ENCODE measurements around the gene BRIX1.
A peak's percentile ranks its signal among the peaks of the same experiment; 100 is the strongest.

Gene BRIX1

DNA sequence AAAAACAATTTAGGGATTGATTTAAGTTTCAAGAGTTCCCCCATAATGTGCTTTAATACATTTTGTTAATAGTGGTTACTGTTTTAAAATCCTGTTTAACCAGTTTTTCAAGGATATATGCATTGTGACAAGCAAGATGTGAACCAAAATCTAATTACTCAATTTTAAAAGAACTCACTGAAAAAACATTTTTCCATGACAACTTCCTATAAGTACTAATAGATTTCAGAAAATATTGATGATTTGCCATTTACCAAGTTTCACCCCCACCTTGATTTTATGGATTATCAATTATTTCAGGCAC is 8.9 kb downstream of the BRIX1 start:
- H3K27me3 ChIP-seq (ENCODE audit: insufficient read depth, low read depth, severe bottlenecking) = no peaks in the 10 kb centered on the region
- H3K36me3 ChIP-seq = peaks cover 79% of the 10 kb centered on the region
- no peaks in the 10 kb centered on the region for H3K9me3 ChIP-seq (ENCODE audit: severe bottlenecking)
- no peak overlapping the region for H3K4me3 ChIP-seq (ENCODE audit: low read depth, low read length)
- TF ChIP-seq, protein P1, sequence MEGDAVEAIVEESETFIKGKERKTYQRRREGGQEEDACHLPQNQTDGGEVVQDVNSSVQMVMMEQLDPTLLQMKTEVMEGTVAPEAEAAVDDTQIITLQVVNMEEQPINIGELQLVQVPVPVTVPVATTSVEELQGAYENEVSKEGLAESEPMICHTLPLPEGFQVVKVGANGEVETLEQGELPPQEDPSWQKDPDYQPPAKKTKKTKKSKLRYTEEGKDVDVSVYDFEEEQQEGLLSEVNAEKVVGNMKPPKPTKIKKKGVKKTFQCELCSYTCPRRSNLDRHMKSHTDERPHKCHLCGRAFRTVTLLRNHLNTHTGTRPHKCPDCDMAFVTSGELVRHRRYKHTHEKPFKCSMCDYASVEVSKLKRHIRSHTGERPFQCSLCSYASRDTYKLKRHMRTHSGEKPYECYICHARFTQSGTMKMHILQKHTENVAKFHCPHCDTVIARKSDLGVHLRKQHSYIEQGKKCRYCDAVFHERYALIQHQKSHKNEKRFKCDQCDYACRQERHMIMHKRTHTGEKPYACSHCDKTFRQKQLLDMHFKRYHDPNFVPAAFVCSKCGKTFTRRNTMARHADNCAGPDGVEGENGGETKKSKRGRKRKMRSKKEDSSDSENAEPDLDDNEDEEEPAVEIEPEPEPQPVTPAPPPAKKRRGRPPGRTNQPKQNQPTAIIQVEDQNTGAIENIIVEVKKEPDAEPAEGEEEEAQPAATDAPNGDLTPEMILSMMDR (IDR thresholded peaks at IDR 0.05; ENCODE audit: low read depth, low read length) = no peak
- no peak for DNase-seq
- H3K27ac ChIP-seq = no peak overlapping the region

DNA sequence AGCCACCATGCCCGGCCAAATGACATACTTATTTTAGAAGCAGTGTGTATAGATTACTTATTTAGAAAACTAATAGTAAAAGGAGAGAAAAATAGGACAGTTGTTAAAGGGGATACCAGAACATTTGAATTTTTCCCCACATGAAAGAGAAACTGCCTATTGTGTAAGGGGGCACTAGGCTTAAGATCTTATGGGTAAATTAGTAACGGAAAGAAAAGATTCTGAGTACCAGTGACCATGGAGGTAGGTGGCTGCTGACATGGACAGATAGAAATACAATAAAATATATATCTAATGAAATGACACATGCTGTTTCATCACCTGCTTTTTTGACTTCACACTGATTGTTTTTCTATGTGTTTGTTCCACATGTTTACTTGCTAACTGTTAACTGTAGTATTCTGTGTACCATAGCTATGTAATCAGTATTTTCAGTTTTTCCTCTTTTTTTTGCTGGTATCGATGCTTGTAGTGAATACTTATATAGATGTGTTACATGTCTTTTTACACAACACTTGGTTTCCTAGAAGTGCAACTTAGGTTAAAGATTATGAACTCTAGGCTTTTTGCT is 10.9 kb downstream of the BRIX1 start:
- Histone ChIP-seq H3K27ac (no peak overlapping the region), H3K36me3 (peaks cover 60% of the 10 kb centered on the region), H3K9me3 (ENCODE audit: severe bottlenecking) (no peaks in the 10 kb centered on the region), H3K27me3 (ENCODE audit: insufficient read depth, low read depth, severe bottlenecking) (no peaks in the 10 kb centered on the region), H3K4me3 (ENCODE audit: low read depth, low read length) (no peak overlapping the region)
- DNase-seq = no peak
- TF ChIP-seq, protein P1 (IDR thresholded peaks at IDR 0.05; ENCODE audit: low read depth, low read length) = no peak

DNA sequence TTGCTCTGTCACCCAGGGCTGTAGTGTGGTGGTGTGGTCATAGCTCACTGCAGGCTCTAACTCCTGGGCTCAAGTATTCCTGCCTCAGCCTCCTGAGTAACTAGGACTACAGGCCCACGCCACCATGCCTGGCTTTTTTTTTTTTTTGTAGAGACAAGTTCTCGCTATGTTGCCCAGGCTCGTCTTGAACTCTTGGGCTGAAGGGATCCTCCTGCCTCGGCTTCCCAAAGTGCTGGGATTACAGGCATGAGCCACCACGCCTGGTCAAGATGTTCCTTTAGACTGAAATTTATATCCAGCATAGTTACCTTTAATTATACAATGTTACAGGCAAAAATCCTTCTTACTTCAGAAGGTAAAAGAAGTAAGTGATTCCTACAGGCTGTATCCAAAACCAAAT is 12.3 kb downstream of the BRIX1 start:
- Histone ChIP-seq H3K27ac (no peak overlapping the region), H3K4me3 (ENCODE audit: low read depth, low read length) (no peak overlapping the region), H3K36me3 (peaks cover 55% of the 10 kb centered on the region), H3K9me3 (ENCODE audit: severe bottlenecking) (no peaks in the 10 kb centered on the region), H3K27me3 (ENCODE audit: insufficient read depth, low read depth, severe bottlenecking) (no peaks in the 10 kb centered on the region)
- no peak for DNase-seq
- TF ChIP-seq, protein P1 (IDR thresholded peaks at IDR 0.05; ENCODE audit: low read depth, low read length) = no peak

DNA sequence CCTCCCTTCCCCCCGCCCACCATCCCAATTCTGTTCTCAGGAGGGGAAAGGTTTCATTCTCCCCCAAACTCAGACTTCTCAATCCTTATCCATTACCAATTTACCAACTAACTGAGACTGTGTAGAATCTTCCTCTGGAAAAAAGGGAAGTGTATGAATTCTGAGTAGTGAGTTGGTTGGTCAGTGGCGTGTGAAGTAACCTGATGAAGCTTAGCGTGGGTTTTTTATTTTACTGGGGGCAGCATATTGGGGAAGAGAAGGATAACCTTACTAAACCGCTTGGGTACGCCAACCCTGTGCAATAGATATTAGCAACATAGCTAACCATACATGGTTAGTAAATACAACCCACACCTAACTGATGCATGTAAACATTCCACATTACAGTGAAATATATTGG is 12.8 kb downstream of the BRIX1 start:
- H3K9me3 ChIP-seq (ENCODE audit: severe bottlenecking) = no peaks in the 10 kb centered on the region
- H3K27ac ChIP-seq = peak overlapping the region; percentile 60
- DNase-seq = no peak
- no peaks in the 10 kb centered on the region for H3K27me3 ChIP-seq (ENCODE audit: insufficient read depth, low read depth, severe bottlenecking)
- H3K4me3 ChIP-seq (ENCODE audit: low read depth, low read length) = no peak overlapping the region
- H3K36me3 ChIP-seq = peaks cover 52% of the 10 kb centered on the region
- TF ChIP-seq, protein P1 (IDR thresholded peaks at IDR 0.05; ENCODE audit: low read depth, low read length) = no peak

DNA sequence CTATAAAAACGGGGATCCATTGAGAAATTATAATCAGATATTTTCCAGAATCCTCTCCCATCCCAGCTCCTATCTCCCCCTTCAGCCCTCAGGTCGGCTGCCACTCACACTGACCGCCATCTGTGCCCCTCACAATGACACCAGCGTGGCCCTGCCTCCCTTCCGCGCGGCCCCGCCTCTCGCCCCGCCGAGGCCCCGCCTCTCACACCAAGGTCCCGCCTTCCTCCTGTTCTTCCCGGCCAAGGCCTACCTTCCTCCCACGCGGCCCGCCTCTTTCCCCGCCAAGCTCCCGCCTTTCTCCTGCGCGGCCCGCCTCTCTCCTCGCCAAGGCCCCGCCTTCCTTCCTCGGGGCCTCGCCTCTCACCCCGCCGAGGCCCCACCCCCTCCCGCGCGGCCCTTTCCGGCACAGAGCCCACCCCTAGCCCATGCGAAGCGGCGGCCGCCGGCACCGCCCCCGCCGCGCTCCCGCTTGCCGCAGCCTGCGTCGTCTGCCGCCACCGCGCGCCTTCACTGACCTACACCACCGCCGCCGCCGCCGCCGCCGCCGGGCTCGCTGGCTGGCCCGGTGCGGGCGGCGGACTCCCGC is 13.7 kb downstream of the BRIX1 start, which contains the start of gene DNAJC21:
TSS of gene DNAJC21 (plus strand) at position 426 of the 586 bp plus-strand sequence. CDS start 261 bp downstream, outside the sequence.
- Histone ChIP-seq H3K4me3 (ENCODE audit: low read depth, low read length) (peak within 1 kb of the TSS; percentile 99), H3K9me3 (ENCODE audit: severe bottlenecking) (no peaks in the 10 kb centered on the region), H3K36me3 (peaks cover 50% of the 10 kb centered on the region), H3K27me3 (ENCODE audit: insufficient read depth, low read depth, severe bottlenecking) (no peaks in the 10 kb centered on the region), H3K27ac (peak within 1 kb of the TSS; percentile 85)
- peak; percentile 99 for DNase-seq
- TF ChIP-seq, protein P1 (IDR thresholded peaks at IDR 0.05; ENCODE audit: low read depth, low read length) = no peak

Data from WERI-Rb-1 (cell line).